AG10803 (cell line): ENCODE measurements around the gene RGS6.
A peak's percentile ranks its signal among the peaks of the same experiment; 100 is the strongest.

ENCODE experiments used
- DNase-seq: peaks from one replicate; pipeline ENCODE4 v3.0.0; 2010; ENCODE audit warnings: low read depth
- H3K4me3 ChIP-seq: 2 replicates; pipeline ENCODE4 v1.5.1; 2011; ENCODE audit warnings: mild to moderate bottlenecking, low read length, control low read depth
- CTCF ChIP-seq: conservative IDR thresholded peaks from 2 replicates; pipeline ENCODE4 v1.5.1; 2011; ENCODE audit warnings: mild to moderate bottlenecking, low read length, control low read depth, inconsistent platforms

Gene RGS6

GRCh38 chr14:72196237-72197015 is 264.2 kb downstream of the RGS6 start:
- no peak for DNase-seq
- no peak overlapping the region for H3K4me3 ChIP-seq
- no peak for TF ChIP-seq CTCF

GRCh38 chr14:72201645-72202044 is 269.4 kb downstream of the RGS6 start:
- DNase-seq = no peak
- no peak for TF ChIP-seq CTCF
- H3K4me3 ChIP-seq = no peak overlapping the region

- no peak overlapping the region for H3K4me3 ChIP-seq
- no peak for DNase-seq
- TF ChIP-seq CTCF = no peak
Measured at GRCh38 chr14:72213424-72213823, 281.2 kb downstream of the RGS6 start.

GRCh38 chr14:72215080-72215479 is 282.9 kb downstream of the RGS6 start:
- DNase-seq = no peak
- no peak overlapping the region for H3K4me3 ChIP-seq
- TF ChIP-seq CTCF = no peak

GRCh38 chr14:72217135-72217534 is 284.9 kb downstream of the RGS6 start:
- H3K4me3 ChIP-seq = no peak overlapping the region
- DNase-seq = peak; percentile 1
- no peak for TF ChIP-seq CTCF

GRCh38 chr14:72222046-72222445 is 289.8 kb downstream of the RGS6 start:
- TF ChIP-seq CTCF = no peak
- no peak overlapping the region for H3K4me3 ChIP-seq
- no peak for DNase-seq

- DNase-seq = no peak
- no peak overlapping the region for H3K4me3 ChIP-seq
- no peak for TF ChIP-seq CTCF
Measured at GRCh38 chr14:72236629-72237028, 304.4 kb downstream of the RGS6 start.
